ENCODE data around the gene TCEA2.

Gene TCEA2

GRCh38 chr20:64023361-64024140 is 39.4 kb upstream of the TCEA2 start:
- H3K4me2 ChIP-seq = no peak overlapping the region
- no peaks in the 10 kb centered on the region for H4K20me1 ChIP-seq (ENCODE audit: insufficient read depth)
- no peak overlapping the region for H3K4me3 ChIP-seq (IDR thresholded peaks at IDR 0.05; ENCODE audit: insufficient read depth, low read depth, low read length)
- no peak overlapping the region for H2AFZ ChIP-seq (ENCODE audit: low read depth)
- no peaks in the 10 kb centered on the region for H3K79me2 ChIP-seq (ENCODE audit: insufficient read depth, low read depth)
- H3K9ac ChIP-seq = no peak overlapping the region
- H3K4me1 ChIP-seq (ENCODE audit: low read depth, poor library complexity, severe bottlenecking) = no peaks in the 10 kb centered on the region
- no peaks in the 10 kb centered on the region for H3K36me3 ChIP-seq (ENCODE audit: insufficient read depth)
- no peaks in the 10 kb centered on the region for H3K27me3 ChIP-seq (ENCODE audit: insufficient read depth, low read depth)
- TF ChIP-seq CTCF (conservative IDR thresholded peaks at IDR 0.05; ENCODE audit: low read depth, low read length) = no peak
- H3K27ac ChIP-seq = no peak overlapping the region

- Histone ChIP-seq H3K9ac (no peak overlapping the region), H3K4me2 (no peak overlapping the region), H3K36me3 (ENCODE audit: insufficient read depth) (no peaks in the 10 kb centered on the region; the same call in 1 of the 2 replicates), H3K27me3 (ENCODE audit: insufficient read depth, low read depth) (no peaks in the 10 kb centered on the region), H2AFZ (ENCODE audit: low read depth) (no peak overlapping the region), H3K79me2 (ENCODE audit: insufficient read depth, low read depth) (no peaks in the 10 kb centered on the region), H3K4me3 (IDR thresholded peaks at IDR 0.05; ENCODE audit: insufficient read depth, low read depth, low read length) (no peak overlapping the region), H3K27ac (no peak overlapping the region), H3K4me1 (ENCODE audit: low read depth, poor library complexity, severe bottlenecking) (no peaks in the 10 kb centered on the region), H4K20me1 (ENCODE audit: insufficient read depth) (no peaks in the 10 kb centered on the region)
- TF ChIP-seq CTCF (conservative IDR thresholded peaks at IDR 0.05; ENCODE audit: low read depth, low read length) = no peak
These were observed 38.6 kb upstream of the TCEA2 start for GRCh38 chr20:64024141-64024990.

GRCh38 chr20:64025101-64025825 is 37.7 kb upstream of the TCEA2 start:
- Histone ChIP-seq H3K4me3 (IDR thresholded peaks at IDR 0.05; ENCODE audit: insufficient read depth, low read depth, low read length) (no peak overlapping the region), H3K4me1 (ENCODE audit: low read depth, poor library complexity, severe bottlenecking) (no peaks in the 10 kb centered on the region), H3K36me3 (ENCODE audit: insufficient read depth) (no peaks in the 10 kb centered on the region; the same call in 1 of the 2 replicates), H3K27me3 (ENCODE audit: insufficient read depth, low read depth) (no peaks in the 10 kb centered on the region), H3K4me2 (no peak overlapping the region), H3K9ac (no peak overlapping the region), H3K79me2 (ENCODE audit: insufficient read depth, low read depth) (no peaks in the 10 kb centered on the region), H2AFZ (ENCODE audit: low read depth) (no peak overlapping the region), H3K27ac (no peak overlapping the region), H4K20me1 (ENCODE audit: insufficient read depth) (no peaks in the 10 kb centered on the region)
- TF ChIP-seq CTCF (conservative IDR thresholded peaks at IDR 0.05; ENCODE audit: low read depth, low read length) = no peak

- H3K9ac ChIP-seq = no peak overlapping the region
- H3K36me3 ChIP-seq (ENCODE audit: insufficient read depth) = no peaks in the 10 kb centered on the region; the same call in 1 of the 2 replicates
- H3K4me2 ChIP-seq = no peak overlapping the region
- H3K79me2 ChIP-seq (ENCODE audit: insufficient read depth, low read depth) = no peaks in the 10 kb centered on the region
- no peaks in the 10 kb centered on the region for H3K27me3 ChIP-seq (ENCODE audit: insufficient read depth, low read depth)
- H2AFZ ChIP-seq (ENCODE audit: low read depth) = no peak overlapping the region
- no peak overlapping the region for H3K4me3 ChIP-seq (IDR thresholded peaks at IDR 0.05; ENCODE audit: insufficient read depth, low read depth, low read length)
- no peak overlapping the region for H3K27ac ChIP-seq
- no peaks in the 10 kb centered on the region for H3K4me1 ChIP-seq (ENCODE audit: low read depth, poor library complexity, severe bottlenecking)
- TF ChIP-seq CTCF (conservative IDR thresholded peaks at IDR 0.05; ENCODE audit: low read depth, low read length) = no peak
- H4K20me1 ChIP-seq (ENCODE audit: insufficient read depth) = no peaks in the 10 kb centered on the region
These were observed 37.1 kb upstream of the TCEA2 start for GRCh38 chr20:64025826-64026412.
